Measurements from ENCODE around the gene PALD1. TPM values are rescaled to one million over a fixed set of nuclear protein-coding genes. Genes with fewer than 3 reads are reported as not detected.

Gene PALD1
- total and polyA plus RNA-seq, 8 donors, result 2.2 to 15.1 (median 3.9) TPM

- Histone ChIP-seq H3K27ac (peak overlapping the region in 1 of 4 donors; percentile 44), H3K4me1 (no peaks in the 10 kb centered on the region), H3K4me3 (no peak overlapping the region), H3K36me3 (no peaks in the 10 kb centered on the region), H3K27me3 (no peaks in the 10 kb centered on the region), H3K9me3 (no peaks in the 10 kb centered on the region)
- TF ChIP-seq CTCF (IDR thresholded peaks at IDR 0.05), result no peak
- ATAC-seq, result no peak
- intact Hi-C loops (cut with DNase I), result no loop called here
- DNase-seq, result peak in 1 of 6 donors; percentile 29
- no peak for FAIRE-seq
- 65 to 67% methylated on average over 10 of the region's 10 CpGs for whole genome bisulfite sequencing, 2 donors
These were observed 20.6 kb downstream of the PALD1 start for GRCh38 chr10:70498970-70499835.

GRCh38 chr10:70499836-70500167 is 21.2 kb downstream of the PALD1 start:
- intact Hi-C loops (cut with DNase I), result no loop called here
- Histone ChIP-seq H3K27ac (peak overlapping the region in 1 of 4 donors; percentile 44), H3K4me1 (no peaks in the 10 kb centered on the region), H3K27me3 (no peaks in the 10 kb centered on the region), H3K9me3 (no peaks in the 10 kb centered on the region), H3K4me3 (no peak overlapping the region), H3K36me3 (no peaks in the 10 kb centered on the region)
- ATAC-seq, result no peak
- no peak for FAIRE-seq
- DNase-seq, result no peak
- WGBS, 2 donors, result 65 to 67% methylated on average over 4 of the region's 4 CpGs
- TF ChIP-seq CTCF (IDR thresholded peaks at IDR 0.05), result no peak

GRCh38 chr10:70500368-70500767 is 21.8 kb downstream of the PALD1 start:
- intact Hi-C loops (cut with DNase I), result no loop called here
- Histone ChIP-seq H3K4me1 (no peaks in the 10 kb centered on the region), H3K27ac (no peak overlapping the region), H3K9me3 (no peaks in the 10 kb centered on the region), H3K4me3 (no peak overlapping the region), H3K27me3 (no peaks in the 10 kb centered on the region), H3K36me3 (no peaks in the 10 kb centered on the region)
- TF ChIP-seq CTCF (IDR thresholded peaks at IDR 0.05), result no peak
- DNase-seq (no peak), FAIRE-seq (no peak), ATAC-seq (no peak)
- 79 to 82% methylated on average over 9 of the region's 9 CpGs for WGBS, 2 donors

- intact Hi-C loops (cut with DNase I), result no loop called here
- Histone ChIP-seq H3K9me3 (no peaks in the 10 kb centered on the region), H3K4me1 (no peaks in the 10 kb centered on the region), H3K27ac (no peak overlapping the region), H3K27me3 (no peaks in the 10 kb centered on the region), H3K36me3 (no peaks in the 10 kb centered on the region), H3K4me3 (no peak overlapping the region)
- peak in 1 of 6 donors; percentile 21 for DNase-seq
- FAIRE-seq, result no peak
- peak in 2 of 4 donors; percentile 29 to 30 for ATAC-seq
- no peak for TF ChIP-seq CTCF (IDR thresholded peaks at IDR 0.05)
- WGBS, 2 donors, result 56 to 62% methylated on average over 4 of the region's 4 CpGs
These were observed 22.3 kb downstream of the PALD1 start for GRCh38 chr10:70500812-70501301.

- DNase-seq (peak in 1 of 6 donors; percentile 1), FAIRE-seq (no peak), ATAC-seq (no peak)
- Histone ChIP-seq H3K36me3 (no peaks in the 10 kb centered on the region), H3K4me1 (no peaks in the 10 kb centered on the region), H3K4me3 (no peak overlapping the region), H3K9me3 (no peaks in the 10 kb centered on the region), H3K27me3 (no peaks in the 10 kb centered on the region), H3K27ac (no peak overlapping the region)
- intact Hi-C loops (cut with DNase I), result no loop called here
- no peak for TF ChIP-seq CTCF (IDR thresholded peaks at IDR 0.05)
- WGBS, 2 donors, result 87% methylated on average over 3 of the region's 3 CpGs
These were observed 23.8 kb downstream of the PALD1 start for GRCh38 chr10:70502406-70502805.
